Retinal pigment epithelial cell (primary cell): ENCODE results near the gene PLCB1.

Experiments used
- DNase-seq: peaks from one replicate; pipeline ENCODE4 v3.0.0-alpha.2; 2010; ENCODE audit warnings: low read depth
- H3K4me3 ChIP-seq: 2 replicates; pipeline ENCODE4 v1.5.1; 2011; ENCODE audit warnings: mild to moderate bottlenecking, low read length, control low read depth, moderate library complexity
- TF ChIP-seq, protein P1 (sequence below): conservative IDR thresholded peaks from 2 replicates; pipeline ENCODE4 v1.5.1; 2011; ENCODE audit warnings: low read depth, low read length, control low read depth, inconsistent platforms

Gene PLCB1

DNA sequence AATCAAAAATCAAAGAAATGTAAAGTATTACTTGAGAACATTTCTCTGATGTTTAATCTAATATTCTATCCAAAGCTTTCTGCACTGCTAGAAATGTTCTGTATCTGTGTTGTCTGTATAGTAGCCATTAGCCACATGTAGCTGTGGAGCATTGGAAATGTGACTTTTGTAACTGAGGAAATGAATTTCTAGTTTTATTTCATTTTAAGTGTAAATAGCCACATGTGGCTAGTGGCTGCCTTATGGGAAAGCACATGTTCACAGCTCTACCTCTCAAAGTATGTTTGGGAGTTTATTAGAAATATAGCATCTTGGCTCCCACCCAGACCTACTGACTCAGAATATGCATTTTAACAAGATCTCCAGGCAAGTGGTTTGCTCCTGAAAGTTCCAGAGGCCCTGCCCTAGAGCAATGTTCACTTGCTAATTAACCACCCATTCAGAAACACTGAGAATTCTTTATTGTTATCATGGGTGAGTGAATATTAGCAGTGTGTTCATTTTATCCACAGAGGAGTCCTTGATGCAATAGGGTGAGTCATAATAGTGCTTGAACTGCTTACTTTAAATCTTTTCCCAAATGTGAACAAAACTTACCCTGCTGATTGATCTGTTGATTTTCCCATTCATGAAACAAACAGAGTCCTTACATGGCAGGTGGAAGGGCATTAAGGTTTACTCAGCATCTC lies 282.7 kb downstream of the PLCB1 start:
- TF ChIP-seq, protein P1, sequence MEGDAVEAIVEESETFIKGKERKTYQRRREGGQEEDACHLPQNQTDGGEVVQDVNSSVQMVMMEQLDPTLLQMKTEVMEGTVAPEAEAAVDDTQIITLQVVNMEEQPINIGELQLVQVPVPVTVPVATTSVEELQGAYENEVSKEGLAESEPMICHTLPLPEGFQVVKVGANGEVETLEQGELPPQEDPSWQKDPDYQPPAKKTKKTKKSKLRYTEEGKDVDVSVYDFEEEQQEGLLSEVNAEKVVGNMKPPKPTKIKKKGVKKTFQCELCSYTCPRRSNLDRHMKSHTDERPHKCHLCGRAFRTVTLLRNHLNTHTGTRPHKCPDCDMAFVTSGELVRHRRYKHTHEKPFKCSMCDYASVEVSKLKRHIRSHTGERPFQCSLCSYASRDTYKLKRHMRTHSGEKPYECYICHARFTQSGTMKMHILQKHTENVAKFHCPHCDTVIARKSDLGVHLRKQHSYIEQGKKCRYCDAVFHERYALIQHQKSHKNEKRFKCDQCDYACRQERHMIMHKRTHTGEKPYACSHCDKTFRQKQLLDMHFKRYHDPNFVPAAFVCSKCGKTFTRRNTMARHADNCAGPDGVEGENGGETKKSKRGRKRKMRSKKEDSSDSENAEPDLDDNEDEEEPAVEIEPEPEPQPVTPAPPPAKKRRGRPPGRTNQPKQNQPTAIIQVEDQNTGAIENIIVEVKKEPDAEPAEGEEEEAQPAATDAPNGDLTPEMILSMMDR = no peak
- no peak overlapping the region for H3K4me3 ChIP-seq
- DNase-seq = peak; percentile 92

DNA sequence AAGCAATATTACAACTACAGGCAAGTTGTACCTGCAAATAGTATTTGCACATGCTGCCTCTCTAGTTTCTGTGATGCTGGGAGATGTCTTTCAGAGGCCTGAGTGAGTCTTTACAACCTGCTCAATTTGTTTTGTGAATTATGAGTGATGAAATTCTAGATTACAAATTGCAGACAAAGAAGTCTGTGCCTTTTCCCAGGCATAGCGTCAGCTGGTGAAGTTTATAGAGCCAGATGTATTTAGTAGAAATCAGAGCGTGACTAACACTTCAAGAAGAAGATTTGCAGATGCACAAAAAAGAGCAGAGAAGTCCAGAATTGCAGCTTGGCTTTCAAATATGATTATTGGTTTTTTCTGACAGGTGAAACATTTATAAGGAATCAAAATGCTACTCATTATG lies 289.9 kb downstream of the PLCB1 start:
- DNase-seq = no peak
- TF ChIP-seq, protein P1 = no peak
- no peak overlapping the region for H3K4me3 ChIP-seq

DNA sequence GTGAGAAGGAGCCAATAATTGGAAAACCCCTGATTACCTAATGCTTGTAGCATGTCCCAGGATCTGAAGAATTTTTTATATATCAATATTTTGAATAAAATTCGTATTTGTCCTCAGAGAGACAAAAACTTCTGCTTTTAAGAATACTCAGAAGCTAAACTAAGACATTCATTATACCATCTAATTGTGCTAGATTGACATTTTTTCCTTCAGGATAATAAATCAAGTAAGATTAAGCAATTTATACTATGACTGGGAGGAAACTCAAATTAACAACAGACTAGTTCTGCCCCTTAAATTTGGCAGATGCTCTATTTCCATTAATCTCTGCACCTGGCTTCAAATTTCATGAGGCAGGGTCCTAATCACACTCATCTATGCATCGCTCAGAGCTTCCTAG lies 291.4 kb downstream of the PLCB1 start:
- no peak overlapping the region for H3K4me3 ChIP-seq

DNA sequence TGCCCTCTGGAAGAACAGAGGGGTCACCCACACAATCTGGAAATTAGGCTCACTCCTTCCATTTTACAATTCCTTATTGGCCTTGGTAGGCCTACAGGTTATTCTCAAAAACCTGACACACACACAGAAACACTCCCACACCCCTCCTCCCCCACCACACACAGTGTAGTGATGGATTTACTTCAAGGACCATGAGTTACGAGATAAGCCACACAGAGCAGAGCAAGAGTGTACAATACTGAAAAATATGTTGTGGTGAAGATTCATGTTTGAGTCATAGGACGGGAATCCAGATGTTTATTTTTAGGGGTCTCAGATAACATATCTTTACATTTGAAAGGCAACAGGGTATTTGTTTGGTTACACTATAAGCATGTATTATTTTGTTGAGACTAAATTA lies 291.9 kb downstream of the PLCB1 start:
- H3K4me3 ChIP-seq = no peak overlapping the region
- no peak for DNase-seq
- TF ChIP-seq, protein P1 = no peak

More for the DNA sequence above, 291.4 kb downstream of the PLCB1 start:
- DNase-seq = no peak
- TF ChIP-seq, protein P1 = no peak

DNA sequence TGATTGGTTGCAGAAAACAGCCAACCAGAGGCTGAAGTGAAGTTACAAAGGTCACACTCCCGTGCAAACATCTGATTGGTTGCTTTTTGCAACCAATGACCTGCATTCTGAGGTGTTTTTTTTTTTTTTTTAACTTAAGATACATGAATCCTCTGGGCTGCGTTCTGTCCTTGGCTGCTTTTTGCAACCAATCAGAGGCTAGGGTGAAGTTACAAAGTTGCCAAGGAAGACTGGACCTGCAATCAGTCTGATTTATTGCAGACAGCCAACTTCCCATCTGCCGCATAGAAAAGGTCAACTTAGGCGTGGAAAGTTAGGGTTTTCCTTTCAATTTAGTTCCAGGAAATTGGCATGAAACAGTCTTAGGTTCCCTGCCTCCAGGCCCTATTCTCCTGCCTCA lies 292.9 kb downstream of the PLCB1 start:
- TF ChIP-seq, protein P1 = no peak
- no peak for DNase-seq
- H3K4me3 ChIP-seq = no peak overlapping the region

DNA sequence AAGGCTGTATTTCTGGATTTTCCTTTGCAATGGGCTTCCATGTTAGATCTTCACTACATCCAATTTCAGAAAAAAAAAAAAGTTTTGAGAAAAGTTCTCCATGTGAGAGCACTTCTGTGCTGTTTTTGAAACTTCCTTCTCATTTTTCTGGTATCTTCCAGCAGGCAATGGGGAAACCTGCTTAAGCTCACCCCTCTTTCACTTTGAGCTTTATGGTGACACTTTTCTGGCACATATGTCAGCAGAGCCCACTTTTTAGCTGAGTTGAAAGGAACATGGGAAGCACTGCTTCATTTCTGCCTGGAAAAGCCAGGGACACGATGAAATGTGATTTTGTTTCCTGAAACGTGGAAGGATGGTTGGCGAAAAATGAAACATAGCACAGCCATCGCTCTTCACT lies 293.7 kb downstream of the PLCB1 start:
- DNase-seq = no peak
- H3K4me3 ChIP-seq = no peak overlapping the region
- TF ChIP-seq, protein P1 = no peak

DNA sequence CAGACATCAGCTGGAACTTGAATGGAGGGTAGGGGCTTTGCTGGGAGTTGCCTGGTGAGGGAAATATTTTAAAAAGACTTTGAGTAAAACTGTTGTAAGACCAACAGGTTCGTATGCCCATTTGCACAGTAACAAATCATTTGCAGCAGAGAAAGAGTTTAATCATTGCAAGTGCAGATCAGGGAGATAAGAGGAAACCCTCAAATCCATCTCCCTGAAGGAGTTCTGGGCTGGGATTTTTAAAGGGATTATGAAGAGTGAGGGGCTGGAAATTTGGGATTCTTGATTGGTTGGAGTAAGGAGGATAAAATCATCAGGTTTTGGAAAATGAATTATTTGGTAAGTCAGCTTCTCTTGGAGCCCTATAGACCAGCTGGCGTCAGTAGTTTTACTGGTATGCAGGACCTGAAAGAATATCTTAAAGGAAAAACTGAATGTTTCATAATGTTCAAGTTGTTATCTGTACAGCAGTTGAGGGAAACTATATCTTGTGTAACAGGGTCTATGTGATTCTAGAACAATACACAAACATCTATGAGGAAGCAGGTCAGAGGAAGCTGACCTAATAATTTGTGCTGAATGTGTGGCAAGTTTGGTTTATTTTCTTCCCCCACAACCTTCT lies 295.5 kb downstream of the PLCB1 start:
- no peak for DNase-seq
- TF ChIP-seq, protein P1 = no peak

More for the DNA sequence above, 295.5 kb downstream of the PLCB1 start:
- no peak overlapping the region for H3K4me3 ChIP-seq
